Esophagus squamous epithelium (tissue), 4 donors: ENCODE data around the gene MYL3.

Source experiments
- POLR2A ChIP-seq, 4 donors: fragments of 450-650 bp; IDR thresholded peaks; one replicate each; pipeline ENCODE4 v1.6.1; 2017; ENCODE audit warnings: antibody characterized with exemption in 4 of 4, mild to moderate bottlenecking in 4 of 4, moderate library complexity in 3 of 4
- TF ChIP-seq, protein P1 (sequence below), 6 experiments: fragments of 450-650 bp in 4 of 6; fragments of 200-600 bp in 2 of 6; sonication (generic) in 2 of 6; IDR thresholded peaks; one replicate each; pipeline ENCODE4 v1.5.1; 2016 to 2019; ENCODE audit warnings: antibody characterized with exemption in 6 of 6, mild to moderate bottlenecking in 4 of 6, moderate library complexity in 4 of 6

DNA sequence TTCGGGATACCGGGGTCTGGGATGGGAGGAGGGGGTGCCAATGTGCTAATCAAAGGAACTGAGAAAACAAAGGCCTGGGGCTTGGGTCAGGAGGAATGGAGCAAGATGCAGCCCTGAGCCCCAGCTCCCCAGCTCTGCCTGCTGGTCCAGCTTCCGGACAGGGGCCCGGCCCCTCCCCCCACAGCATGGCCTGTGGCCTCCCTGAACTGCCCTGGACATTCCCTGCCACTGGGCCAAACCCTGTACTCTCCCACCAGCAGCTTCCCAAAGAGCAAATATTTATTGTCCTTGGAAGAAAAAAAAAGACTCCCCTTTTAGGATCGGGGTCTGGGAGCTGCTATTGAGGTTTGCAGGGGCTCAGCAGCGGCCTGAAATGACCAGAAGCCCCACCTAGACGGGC is 5.7 kb upstream of the MYL3 start:
- TF ChIP-seq, protein P1, sequence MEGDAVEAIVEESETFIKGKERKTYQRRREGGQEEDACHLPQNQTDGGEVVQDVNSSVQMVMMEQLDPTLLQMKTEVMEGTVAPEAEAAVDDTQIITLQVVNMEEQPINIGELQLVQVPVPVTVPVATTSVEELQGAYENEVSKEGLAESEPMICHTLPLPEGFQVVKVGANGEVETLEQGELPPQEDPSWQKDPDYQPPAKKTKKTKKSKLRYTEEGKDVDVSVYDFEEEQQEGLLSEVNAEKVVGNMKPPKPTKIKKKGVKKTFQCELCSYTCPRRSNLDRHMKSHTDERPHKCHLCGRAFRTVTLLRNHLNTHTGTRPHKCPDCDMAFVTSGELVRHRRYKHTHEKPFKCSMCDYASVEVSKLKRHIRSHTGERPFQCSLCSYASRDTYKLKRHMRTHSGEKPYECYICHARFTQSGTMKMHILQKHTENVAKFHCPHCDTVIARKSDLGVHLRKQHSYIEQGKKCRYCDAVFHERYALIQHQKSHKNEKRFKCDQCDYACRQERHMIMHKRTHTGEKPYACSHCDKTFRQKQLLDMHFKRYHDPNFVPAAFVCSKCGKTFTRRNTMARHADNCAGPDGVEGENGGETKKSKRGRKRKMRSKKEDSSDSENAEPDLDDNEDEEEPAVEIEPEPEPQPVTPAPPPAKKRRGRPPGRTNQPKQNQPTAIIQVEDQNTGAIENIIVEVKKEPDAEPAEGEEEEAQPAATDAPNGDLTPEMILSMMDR (IDR thresholded peaks at IDR 0.05), result no peak
- no peak for TF ChIP-seq POLR2A (IDR thresholded peaks at IDR 0.05)
